ENCODE measurements around the gene MTREX.

- TF ChIP-seq CTCF (IDR thresholded peaks at IDR 0.05) (no peak), POLR2A (IDR thresholded peaks at IDR 0.05) (no peak)
Measured at GRCh38 chr5:55306641-55307382, 977 bp upstream of the MTREX start.

Measured in Peyer's patch (tissue), 4 donors.